ENCODE measurements around the gene MCTP1.

GRCh38 chr5:95044096-95044495, 240.8 kb downstream of the MCTP1 start:
- TF ChIP-seq, protein P1, sequence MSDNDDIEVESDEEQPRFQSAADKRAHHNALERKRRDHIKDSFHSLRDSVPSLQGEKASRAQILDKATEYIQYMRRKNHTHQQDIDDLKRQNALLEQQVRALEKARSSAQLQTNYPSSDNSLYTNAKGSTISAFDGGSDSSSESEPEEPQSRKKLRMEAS (IDR thresholded peaks at IDR 0.05) = no peak
- TF ChIP-seq CEBPB (IDR thresholded peaks at IDR 0.05) (no peak), REST (IDR thresholded peaks at IDR 0.05; ENCODE audit: low read depth) (no peak), EP300 (IDR thresholded peaks at IDR 0.05; ENCODE audit: borderline replicate concordance) (no peak), TAF1 (IDR thresholded peaks at IDR 0.05; ENCODE audit: low read depth) (no peak), TCF12 (IDR thresholded peaks at IDR 0.05; ENCODE audit: low read depth) (no peak)
